Measurements from ENCODE around the gene RBL1.

DNA sequence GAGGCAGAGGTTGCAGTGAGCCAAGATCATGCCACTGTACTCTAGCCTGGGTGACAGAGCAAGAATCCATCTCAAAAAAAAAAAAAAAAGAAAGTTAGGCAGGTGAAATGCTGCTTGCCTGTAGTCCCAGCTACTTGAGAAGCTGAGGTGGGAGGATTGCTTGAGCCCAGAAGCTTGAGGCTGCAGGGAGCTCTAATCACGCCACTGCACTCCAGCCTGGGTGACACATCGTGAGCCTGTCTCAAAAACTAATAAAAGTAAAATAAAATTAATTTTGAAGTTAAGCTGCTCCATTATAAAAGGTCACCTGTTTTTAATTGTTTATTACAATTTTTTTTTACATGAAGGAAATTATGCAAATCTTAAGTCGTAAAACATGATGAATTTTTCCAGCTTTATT is 121.1 kb downstream of the RBL1 start:
- no peak for TF ChIP-seq CTCF (IDR thresholded peaks at IDR 0.05; ENCODE audit: insufficient read depth, low read length)
- no peak for TF ChIP-seq POLR2AphosphoS5 (IDR thresholded peaks at IDR 0.05; ENCODE audit: low read depth)
- no peak for TF ChIP-seq GABPA (IDR thresholded peaks at IDR 0.05; ENCODE audit: low read depth)
- no peak for TF ChIP-seq SPI1 (IDR thresholded peaks at IDR 0.05; ENCODE audit: borderline replicate concordance, low read depth)
- TF ChIP-seq, protein P1, sequence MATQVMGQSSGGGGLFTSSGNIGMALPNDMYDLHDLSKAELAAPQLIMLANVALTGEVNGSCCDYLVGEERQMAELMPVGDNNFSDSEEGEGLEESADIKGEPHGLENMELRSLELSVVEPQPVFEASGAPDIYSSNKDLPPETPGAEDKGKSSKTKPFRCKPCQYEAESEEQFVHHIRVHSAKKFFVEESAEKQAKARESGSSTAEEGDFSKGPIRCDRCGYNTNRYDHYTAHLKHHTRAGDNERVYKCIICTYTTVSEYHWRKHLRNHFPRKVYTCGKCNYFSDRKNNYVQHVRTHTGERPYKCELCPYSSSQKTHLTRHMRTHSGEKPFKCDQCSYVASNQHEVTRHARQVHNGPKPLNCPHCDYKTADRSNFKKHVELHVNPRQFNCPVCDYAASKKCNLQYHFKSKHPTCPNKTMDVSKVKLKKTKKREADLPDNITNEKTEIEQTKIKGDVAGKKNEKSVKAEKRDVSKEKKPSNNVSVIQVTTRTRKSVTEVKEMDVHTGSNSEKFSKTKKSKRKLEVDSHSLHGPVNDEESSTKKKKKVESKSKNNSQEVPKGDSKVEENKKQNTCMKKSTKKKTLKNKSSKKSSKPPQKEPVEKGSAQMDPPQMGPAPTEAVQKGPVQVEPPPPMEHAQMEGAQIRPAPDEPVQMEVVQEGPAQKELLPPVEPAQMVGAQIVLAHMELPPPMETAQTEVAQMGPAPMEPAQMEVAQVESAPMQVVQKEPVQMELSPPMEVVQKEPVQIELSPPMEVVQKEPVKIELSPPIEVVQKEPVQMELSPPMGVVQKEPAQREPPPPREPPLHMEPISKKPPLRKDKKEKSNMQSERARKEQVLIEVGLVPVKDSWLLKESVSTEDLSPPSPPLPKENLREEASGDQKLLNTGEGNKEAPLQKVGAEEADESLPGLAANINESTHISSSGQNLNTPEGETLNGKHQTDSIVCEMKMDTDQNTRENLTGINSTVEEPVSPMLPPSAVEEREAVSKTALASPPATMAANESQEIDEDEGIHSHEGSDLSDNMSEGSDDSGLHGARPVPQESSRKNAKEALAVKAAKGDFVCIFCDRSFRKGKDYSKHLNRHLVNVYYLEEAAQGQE (IDR thresholded peaks at IDR 0.05; ENCODE audit: insufficient replicate concordance, low read depth), result no peak
